DOHH2 (cell line): ENCODE results near the gene RARB.

ENCODE experiments used
- H3F3A ChIP-seq: fragments of 200-600 bp; sonication (generic), shearing (Covaris generic); 2 replicates; pipeline ENCODE4 v1.6.0; 2016; ENCODE audit warnings: antibody characterized with exemption, mild to moderate bottlenecking; ENCODE audit not compliant: control insufficient read depth, insufficient read depth
- H3K27ac ChIP-seq: fragments of 200-600 bp; sonication (generic); 2 replicates; pipeline ENCODE4 v1.5.1; 2014; ENCODE audit warnings: low read depth, mild to moderate bottlenecking, low read length, moderate library complexity
- H3K27me3 ChIP-seq: fragments of 200-600 bp; sonication (generic); 2 replicates; pipeline ENCODE4 v1.6.1; 2014; ENCODE audit warnings: mild to moderate bottlenecking, low read length, mixed read lengths; ENCODE audit not compliant: control insufficient read depth
- H3K36me3 ChIP-seq: fragments of 200-600 bp; sonication (generic); 2 replicates; pipeline ENCODE4 v1.6.1; 2014; ENCODE audit warnings: mild to moderate bottlenecking, low read length, moderate library complexity, mixed read lengths; ENCODE audit not compliant: control insufficient read depth
- H3K4me1 ChIP-seq: fragments of 200-600 bp; sonication (generic); 2 replicates; pipeline ENCODE4 v1.6.1; 2014; ENCODE audit warnings: mild to moderate bottlenecking, low read length, mixed read lengths; ENCODE audit not compliant: control insufficient read depth
- H3K4me2 ChIP-seq: fragments of 200-600 bp; sonication (generic); 2 replicates; pipeline ENCODE4 v1.6.0; 2014; ENCODE audit warnings: mild to moderate bottlenecking, low read length, moderate library complexity
- H3K4me3 ChIP-seq: fragments of 200-600 bp; sonication (generic); 2 replicates; pipeline ENCODE4 v1.5.1; 2014; ENCODE audit warnings: mild to moderate bottlenecking, low read length, mixed read lengths
- H3K79me2 ChIP-seq: fragments of 200-600 bp; sonication (generic); 2 replicates; pipeline ENCODE4 v1.6.1; 2014; ENCODE audit warnings: mild to moderate bottlenecking, low read length, mixed read lengths; ENCODE audit not compliant: control insufficient read depth
- H3K9me2 ChIP-seq: fragments of 200-600 bp; sonication (generic); replicated peaks from 2 replicates; pipeline ENCODE4 v1.6.1; 2014; ENCODE audit warnings: mild to moderate bottlenecking, low read length, mixed read lengths; ENCODE audit not compliant: control insufficient read depth
- H3K9me3 ChIP-seq: fragments of 200-600 bp; sonication (generic); 2 replicates; pipeline ENCODE4 v1.6.1; 2014; ENCODE audit warnings: antibody characterized with exemption, low read length, mixed read lengths; ENCODE audit not compliant: control insufficient read depth, insufficient read depth
- H4K20me1 ChIP-seq: fragments of 200-600 bp; sonication (generic); 2 replicates; pipeline ENCODE4 v1.6.0; 2014; ENCODE audit warnings: low read depth, mild to moderate bottlenecking, antibody characterized with exemption, low read length, moderate library complexity; ENCODE audit not compliant: control insufficient read depth, insufficient read depth
- EZH2phosphoT487 ChIP-seq: fragments of 200-600 bp; sonication (generic); IDR thresholded peaks from 2 replicates; pipeline ENCODE4 v1.6.1; 2017; ENCODE audit warnings: borderline replicate concordance, mild to moderate bottlenecking, antibody characterized with exemption, low read length, moderate library complexity, mixed read lengths
- TF ChIP-seq, protein P1 (sequence below): fragments of 200-600 bp; sonication (generic); IDR thresholded peaks from one replicate; pipeline ENCODE4 v1.5.1; 2014; ENCODE audit warnings: antibody characterized with exemption, mild to moderate bottlenecking, low read depth, low read length; ENCODE audit not compliant: poor library complexity, severe bottlenecking

RARB gene

GRCh38 chr3:25619382-25619781 is 191.3 kb downstream of the RARB start:
- TF ChIP-seq, protein P1, sequence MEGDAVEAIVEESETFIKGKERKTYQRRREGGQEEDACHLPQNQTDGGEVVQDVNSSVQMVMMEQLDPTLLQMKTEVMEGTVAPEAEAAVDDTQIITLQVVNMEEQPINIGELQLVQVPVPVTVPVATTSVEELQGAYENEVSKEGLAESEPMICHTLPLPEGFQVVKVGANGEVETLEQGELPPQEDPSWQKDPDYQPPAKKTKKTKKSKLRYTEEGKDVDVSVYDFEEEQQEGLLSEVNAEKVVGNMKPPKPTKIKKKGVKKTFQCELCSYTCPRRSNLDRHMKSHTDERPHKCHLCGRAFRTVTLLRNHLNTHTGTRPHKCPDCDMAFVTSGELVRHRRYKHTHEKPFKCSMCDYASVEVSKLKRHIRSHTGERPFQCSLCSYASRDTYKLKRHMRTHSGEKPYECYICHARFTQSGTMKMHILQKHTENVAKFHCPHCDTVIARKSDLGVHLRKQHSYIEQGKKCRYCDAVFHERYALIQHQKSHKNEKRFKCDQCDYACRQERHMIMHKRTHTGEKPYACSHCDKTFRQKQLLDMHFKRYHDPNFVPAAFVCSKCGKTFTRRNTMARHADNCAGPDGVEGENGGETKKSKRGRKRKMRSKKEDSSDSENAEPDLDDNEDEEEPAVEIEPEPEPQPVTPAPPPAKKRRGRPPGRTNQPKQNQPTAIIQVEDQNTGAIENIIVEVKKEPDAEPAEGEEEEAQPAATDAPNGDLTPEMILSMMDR: no peak
- TF ChIP-seq EZH2phosphoT487: no peak
- Histone ChIP-seq H4K20me1 (no peaks in the 10 kb centered on the region), H3K4me2 (no peak overlapping the region), H3K27ac (no peak overlapping the region), H3K79me2 (no peaks in the 10 kb centered on the region), H3F3A (no peaks in the 10 kb centered on the region), H3K27me3 (no peaks in the 10 kb centered on the region), H3K36me3 (peaks cover 82% of the 10 kb centered on the region), H3K4me3 (no peak overlapping the region), H3K4me1 (no peaks in the 10 kb centered on the region), H3K9me2 (no peaks in the 10 kb centered on the region), H3K9me3 (no peaks in the 10 kb centered on the region)

DNA sequence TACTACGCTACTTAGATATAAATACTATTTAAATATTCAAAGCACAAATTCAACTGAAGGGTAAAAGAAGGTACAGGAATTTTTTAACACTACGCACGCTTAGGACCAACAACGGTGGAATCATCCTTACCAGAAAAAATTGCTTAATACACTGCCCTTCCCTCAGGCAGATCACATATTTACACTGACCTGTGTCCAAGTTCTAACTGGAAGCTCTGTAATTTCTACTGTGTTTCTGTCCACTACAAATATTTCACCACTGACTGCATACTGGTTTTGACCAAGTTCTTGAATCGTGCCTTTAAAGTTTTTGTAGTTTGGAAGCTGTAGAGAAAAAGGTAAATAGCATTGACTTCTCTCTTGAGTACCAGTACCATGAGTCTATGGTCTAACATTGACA is 192.4 kb downstream of the RARB start:
- H4K20me1 ChIP-seq: no peaks in the 10 kb centered on the region

GRCh38 chr3:25621087-25621486 is 193.0 kb downstream of the RARB start:
- TF ChIP-seq, protein P1: no peak
- TF ChIP-seq EZH2phosphoT487: no peak
- no peaks in the 10 kb centered on the region for H3K27me3 ChIP-seq
- H3K4me1 ChIP-seq: no peaks in the 10 kb centered on the region
- H3K9me3 ChIP-seq: no peaks in the 10 kb centered on the region
- no peak overlapping the region for H3K27ac ChIP-seq
- H3F3A ChIP-seq: no peaks in the 10 kb centered on the region
- no peaks in the 10 kb centered on the region for H3K9me2 ChIP-seq
- H4K20me1 ChIP-seq: no peaks in the 10 kb centered on the region
- H3K4me3 ChIP-seq: no peak overlapping the region
- H3K79me2 ChIP-seq: no peaks in the 10 kb centered on the region
- no peak overlapping the region for H3K4me2 ChIP-seq
- H3K36me3 ChIP-seq: peaks cover 88% of the 10 kb centered on the region

More for the DNA sequence above, 192.4 kb downstream of the RARB start:
- H3K4me3 ChIP-seq: no peak overlapping the region
- no peaks in the 10 kb centered on the region for H3K4me1 ChIP-seq
- H3F3A ChIP-seq: no peaks in the 10 kb centered on the region
- no peak overlapping the region for H3K4me2 ChIP-seq
- no peaks in the 10 kb centered on the region for H3K79me2 ChIP-seq
- no peaks in the 10 kb centered on the region for H3K9me2 ChIP-seq
- no peaks in the 10 kb centered on the region for H3K9me3 ChIP-seq
- H3K27ac ChIP-seq: no peak overlapping the region
- peaks cover 85% of the 10 kb centered on the region for H3K36me3 ChIP-seq
- no peaks in the 10 kb centered on the region for H3K27me3 ChIP-seq
- TF ChIP-seq EZH2phosphoT487: no peak
- TF ChIP-seq, protein P1: no peak

GRCh38 chr3:25631989-25632388 is 203.9 kb downstream of the RARB start:
- Histone ChIP-seq H3F3A (no peaks in the 10 kb centered on the region), H3K9me2 (no peaks in the 10 kb centered on the region), H3K27me3 (no peaks in the 10 kb centered on the region), H3K27ac (no peak overlapping the region), H3K4me2 (no peak overlapping the region), H3K9me3 (no peaks in the 10 kb centered on the region), H3K79me2 (no peaks in the 10 kb centered on the region), H3K4me1 (no peaks in the 10 kb centered on the region), H3K4me3 (no peak overlapping the region), H3K36me3 (peaks cover 87% of the 10 kb centered on the region), H4K20me1 (no peaks in the 10 kb centered on the region)
- no peak for TF ChIP-seq EZH2phosphoT487
- TF ChIP-seq, protein P1: no peak
